Measurements from ENCODE around the gene NOD1.

The NOD1 gene

DNA sequence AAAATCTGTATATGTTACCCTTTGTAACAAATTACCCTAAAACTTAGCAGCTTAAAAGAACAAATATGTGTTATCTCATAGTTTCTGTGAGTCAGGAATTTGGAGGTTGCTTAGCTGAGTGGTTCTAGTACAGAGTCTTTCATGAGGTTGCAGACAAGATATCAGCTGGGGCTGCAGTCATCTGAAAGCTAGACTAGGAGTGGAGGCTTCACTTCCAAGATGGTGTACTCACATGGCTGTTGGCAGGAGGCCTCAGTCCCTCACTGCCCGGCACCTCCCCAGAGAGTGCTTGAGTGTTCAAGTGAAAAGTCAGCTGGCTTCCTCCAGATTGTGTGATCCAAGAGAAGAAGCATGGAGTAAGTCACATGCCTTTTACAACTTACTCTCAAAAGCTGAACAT lies 42.9 kb upstream of the NOD1 start:
- in situ Hi-C loops (cut with HindIII; ENCODE audit: low sequenced_read_pairs): no loop called here
- TF ChIP-seq, protein P1, sequence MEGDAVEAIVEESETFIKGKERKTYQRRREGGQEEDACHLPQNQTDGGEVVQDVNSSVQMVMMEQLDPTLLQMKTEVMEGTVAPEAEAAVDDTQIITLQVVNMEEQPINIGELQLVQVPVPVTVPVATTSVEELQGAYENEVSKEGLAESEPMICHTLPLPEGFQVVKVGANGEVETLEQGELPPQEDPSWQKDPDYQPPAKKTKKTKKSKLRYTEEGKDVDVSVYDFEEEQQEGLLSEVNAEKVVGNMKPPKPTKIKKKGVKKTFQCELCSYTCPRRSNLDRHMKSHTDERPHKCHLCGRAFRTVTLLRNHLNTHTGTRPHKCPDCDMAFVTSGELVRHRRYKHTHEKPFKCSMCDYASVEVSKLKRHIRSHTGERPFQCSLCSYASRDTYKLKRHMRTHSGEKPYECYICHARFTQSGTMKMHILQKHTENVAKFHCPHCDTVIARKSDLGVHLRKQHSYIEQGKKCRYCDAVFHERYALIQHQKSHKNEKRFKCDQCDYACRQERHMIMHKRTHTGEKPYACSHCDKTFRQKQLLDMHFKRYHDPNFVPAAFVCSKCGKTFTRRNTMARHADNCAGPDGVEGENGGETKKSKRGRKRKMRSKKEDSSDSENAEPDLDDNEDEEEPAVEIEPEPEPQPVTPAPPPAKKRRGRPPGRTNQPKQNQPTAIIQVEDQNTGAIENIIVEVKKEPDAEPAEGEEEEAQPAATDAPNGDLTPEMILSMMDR (IDR thresholded peaks at IDR 0.05; ENCODE audit: low read depth, low read length, missing control alignments): no peak
- no peak overlapping the region for H3K4me3 ChIP-seq (ENCODE audit: low read depth, low read length)
- no peak for DNase-seq (ENCODE audit: low read depth)

DNA sequence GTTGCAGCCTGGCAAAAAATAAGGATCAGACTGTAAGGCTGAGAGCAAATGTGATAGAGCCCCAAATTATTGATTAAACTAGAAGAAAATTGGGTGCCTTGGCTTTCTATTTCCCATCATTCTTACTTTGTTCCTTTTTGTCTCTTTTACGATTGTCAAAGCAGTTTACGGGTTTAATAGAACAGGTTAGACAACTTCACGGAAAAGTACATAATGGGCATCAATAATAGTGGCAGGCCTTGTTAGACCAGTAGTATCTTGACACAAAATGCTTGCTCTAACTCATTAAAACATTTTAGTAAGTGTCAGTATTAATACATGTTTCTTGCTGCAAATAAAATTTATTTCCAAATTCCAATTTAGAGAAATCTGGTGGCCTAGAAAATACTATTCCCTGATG lies 40.5 kb upstream of the NOD1 start:
- TF ChIP-seq, protein P1 (IDR thresholded peaks at IDR 0.05; ENCODE audit: low read depth, low read length, missing control alignments): no peak
- in situ Hi-C loops (cut with HindIII; ENCODE audit: low sequenced_read_pairs): no loop called here
- no peak overlapping the region for H3K4me3 ChIP-seq (ENCODE audit: low read depth, low read length)
- DNase-seq (ENCODE audit: low read depth): no peak

DNA sequence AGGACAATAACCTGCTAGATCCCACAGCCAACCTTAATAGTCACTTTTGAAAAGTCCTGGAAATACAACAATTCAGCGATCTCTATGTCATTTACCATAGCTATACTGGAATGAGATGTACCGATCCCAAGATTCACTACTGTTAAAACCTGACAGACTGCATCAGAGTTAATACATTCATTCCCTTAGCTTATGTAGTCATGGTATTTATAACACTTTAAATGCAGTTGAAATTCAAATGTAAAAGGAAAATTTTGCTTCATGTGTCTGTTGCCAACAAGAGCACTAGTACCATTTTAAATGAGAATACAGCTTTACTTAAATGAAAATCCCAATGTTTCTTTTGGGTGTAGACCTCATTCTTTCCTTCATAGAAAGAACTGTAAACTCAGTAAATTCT lies 37.2 kb upstream of the NOD1 start:
- TF ChIP-seq, protein P1 (IDR thresholded peaks at IDR 0.05; ENCODE audit: low read depth, low read length, missing control alignments): no peak
- in situ Hi-C loops (cut with HindIII; ENCODE audit: low sequenced_read_pairs): no loop called here
- DNase-seq (ENCODE audit: low read depth): no peak
- no peak overlapping the region for H3K4me3 ChIP-seq (ENCODE audit: low read depth, low read length)

DNA sequence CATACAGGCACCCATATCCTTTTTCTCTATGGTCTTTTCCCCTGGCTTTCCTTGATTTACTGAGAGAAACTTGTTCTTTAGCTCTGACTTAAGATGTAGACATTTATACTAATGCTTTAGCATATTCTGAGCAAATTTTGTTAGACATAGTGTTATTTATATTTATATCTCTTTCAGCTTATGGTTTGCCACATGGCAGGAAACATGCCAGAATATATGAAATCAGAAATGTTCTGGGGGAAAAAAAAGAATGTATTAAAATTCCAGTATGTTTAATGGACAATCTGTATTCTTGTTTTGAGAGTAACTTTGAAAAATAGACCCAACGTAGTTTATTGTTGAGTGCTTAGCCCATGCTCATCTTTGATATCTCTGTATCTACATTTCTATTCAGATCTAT lies 36.2 kb upstream of the NOD1 start:
- DNase-seq (ENCODE audit: low read depth): no peak
- TF ChIP-seq, protein P1 (IDR thresholded peaks at IDR 0.05; ENCODE audit: low read depth, low read length, missing control alignments): no peak
- H3K4me3 ChIP-seq (ENCODE audit: low read depth, low read length): no peak overlapping the region
- in situ Hi-C loops (cut with HindIII; ENCODE audit: low sequenced_read_pairs): no loop called here

DNA sequence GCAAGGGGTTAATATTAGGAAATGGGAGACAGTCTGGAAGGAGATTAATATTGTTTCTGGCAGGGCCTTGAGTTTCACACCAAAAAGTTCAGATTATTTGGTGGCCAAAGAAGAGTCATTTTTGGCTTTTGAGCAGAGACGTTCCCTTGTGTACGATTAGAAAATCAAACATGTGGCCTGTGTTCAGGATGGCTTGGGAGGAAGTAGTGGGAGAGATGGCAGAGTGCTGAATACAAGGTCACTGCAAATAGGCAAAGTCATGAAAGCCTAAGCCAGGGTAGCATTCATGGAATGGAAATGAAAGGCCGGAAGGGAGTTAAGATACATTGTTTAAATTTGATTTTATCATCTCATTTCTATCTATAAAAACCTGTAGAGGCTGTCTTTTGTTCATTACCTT lies 35.6 kb upstream of the NOD1 start:
- H3K4me3 ChIP-seq (ENCODE audit: low read depth, low read length): no peak overlapping the region
- in situ Hi-C loops (cut with HindIII; ENCODE audit: low sequenced_read_pairs): no loop called here
- TF ChIP-seq, protein P1 (IDR thresholded peaks at IDR 0.05; ENCODE audit: low read depth, low read length, missing control alignments): no peak
- no peak for DNase-seq (ENCODE audit: low read depth)

DNA sequence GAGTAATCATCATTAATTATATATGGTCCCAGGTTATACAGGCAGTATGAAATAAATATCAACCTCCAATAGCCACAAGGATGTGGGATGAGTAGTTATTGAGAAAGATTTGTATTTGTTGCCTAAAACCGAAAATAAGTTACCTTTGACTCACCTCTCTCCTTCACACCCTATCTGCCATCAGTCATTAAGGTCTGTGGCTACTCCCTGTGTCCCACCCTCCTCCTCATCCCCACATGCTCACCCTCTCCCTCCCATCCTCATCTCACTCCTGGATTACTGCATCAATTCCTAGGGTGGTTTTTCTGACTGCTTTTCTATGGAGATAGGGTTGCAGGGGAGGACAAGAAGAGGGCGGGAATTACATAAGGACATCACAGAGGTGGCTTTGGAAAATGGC lies 35.2 kb upstream of the NOD1 start:
- DNase-seq (ENCODE audit: low read depth): no peak
- TF ChIP-seq, protein P1 (IDR thresholded peaks at IDR 0.05; ENCODE audit: low read depth, low read length, missing control alignments): no peak
- in situ Hi-C loops (cut with HindIII; ENCODE audit: low sequenced_read_pairs): no loop called here
- H3K4me3 ChIP-seq (ENCODE audit: low read depth, low read length): no peak overlapping the region

Data from astrocyte of the cerebellum (primary cell).